Fibroblast of villous mesenchyme (primary cell): ENCODE data around the gene RAD51B. TPM values are rescaled to one million over a fixed set of nuclear protein-coding genes. Genes with fewer than 3 reads are reported as not detected.
"Not testable (repeated sequence)": the region's sequence is repeated elsewhere in the genome, so short reads cannot be mapped to it uniquely, and the experiment has no call there.

Experiments used
- DNase-seq: peaks from one replicate; pipeline ENCODE4 v3.0.0-alpha.2; 2010; ENCODE audit warnings: low read depth
- H3K4me3 ChIP-seq: 2 replicates; pipeline ENCODE4 v1.5.1; 2011; ENCODE audit warnings: low read depth, mild to moderate bottlenecking, low read length
- CTCF ChIP-seq: IDR thresholded peaks from 2 replicates; pipeline ENCODE4 v1.5.1; 2012; ENCODE audit warnings: low read depth, mild to moderate bottlenecking, low read length; ENCODE audit not compliant: insufficient read depth
- total RNA-seq: library from RNA; depleted of rRNA; stranded (reverse); fragments of >200 nt; gene quantifications from 2 replicates; pipeline ENCODE4 v1.2.3, GENCODE V29; 2012

Gene RAD51B
- total RNA-seq, 1 donor = 22.0 TPM

DNA sequence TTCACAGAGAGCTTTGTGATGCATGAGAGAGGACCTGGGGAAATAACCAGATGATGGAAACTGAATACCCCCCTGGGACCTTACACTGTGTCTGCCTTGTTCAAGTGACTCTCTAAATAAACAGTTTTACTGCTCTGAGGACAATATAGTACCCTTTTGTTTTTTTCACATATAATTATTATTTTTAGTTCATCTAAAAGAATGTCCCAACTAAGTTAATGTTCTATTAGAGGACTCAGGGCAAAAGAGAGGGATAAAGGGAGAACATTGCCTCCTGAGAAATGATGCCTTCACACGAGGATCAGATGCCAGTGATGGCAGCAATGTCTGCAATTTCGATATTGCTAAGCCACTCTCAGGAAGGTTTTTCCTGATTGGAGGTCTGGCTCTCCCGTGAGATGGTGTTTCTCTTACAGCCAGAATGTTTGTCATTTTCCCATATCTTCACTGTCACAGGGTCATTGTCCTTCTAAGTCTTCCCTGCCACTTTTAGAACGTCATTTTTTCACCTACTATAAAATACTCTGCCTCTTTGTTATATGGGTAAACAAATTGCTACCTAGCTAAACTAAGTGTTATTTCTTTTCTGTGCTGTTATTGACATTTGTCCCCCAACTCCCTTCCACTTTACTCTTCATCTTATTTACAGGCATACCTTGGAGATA, 201.6 kb downstream of the RAD51B start:
- no peak overlapping the region for H3K4me3 ChIP-seq
- no peak for DNase-seq
- no peak for TF ChIP-seq CTCF

DNA sequence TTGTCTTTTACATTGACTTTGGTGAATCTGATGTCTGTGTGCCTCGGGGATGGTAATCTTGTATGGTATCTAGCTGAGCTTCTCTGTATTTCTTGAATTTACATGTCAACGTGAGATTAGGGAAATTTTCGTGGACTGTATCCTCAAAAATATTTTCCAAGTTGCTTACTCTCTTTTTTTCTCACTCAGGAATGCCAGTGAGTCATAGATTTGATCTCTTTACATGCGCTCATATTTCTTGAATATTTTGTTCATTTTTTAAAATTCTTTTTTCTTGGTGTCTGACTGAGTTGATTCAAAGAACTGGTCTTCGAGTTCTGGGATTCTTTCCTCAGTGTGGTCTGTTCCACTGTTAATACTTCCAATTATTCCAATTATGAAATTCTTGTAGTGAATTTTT, 207.7 kb downstream of the RAD51B start:
- H3K4me3 ChIP-seq = no peak overlapping the region
- no peak for DNase-seq
- no peak for TF ChIP-seq CTCF

- TF ChIP-seq CTCF = no peak
- H3K4me3 ChIP-seq = no peak overlapping the region
- no peak for DNase-seq
These were observed 208.5 kb downstream of the RAD51B start for GRCh38 chr14:68028075-68028474.

DNA sequence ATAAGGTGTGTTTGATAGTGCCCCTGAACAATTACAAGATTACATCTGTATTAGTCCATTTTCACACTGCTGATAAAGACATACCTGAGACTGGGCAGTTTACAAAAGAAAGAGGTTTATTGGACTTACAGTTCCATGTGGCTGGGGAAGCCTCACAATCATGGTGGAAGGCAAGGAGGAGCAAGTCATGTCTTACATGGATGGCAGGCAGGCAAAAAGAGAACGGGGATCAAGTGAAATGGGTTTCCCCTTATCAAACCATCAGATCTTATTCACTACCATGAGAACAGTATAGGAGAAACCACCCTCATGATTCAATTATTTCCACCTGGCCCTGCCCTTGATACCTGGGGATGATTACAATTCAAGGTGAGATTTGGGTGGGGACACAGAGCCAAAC, 211.4 kb downstream of the RAD51B start:
- not testable (repeated sequence) for DNase-seq

GRCh38 chr14:68032154-68032553, 212.6 kb downstream of the RAD51B start:
- no peak for TF ChIP-seq CTCF
- H3K4me3 ChIP-seq = no peak overlapping the region

More for the DNA sequence above, 211.4 kb downstream of the RAD51B start:
- H3K4me3 ChIP-seq = not testable (repeated sequence)

GRCh38 chr14:68033336-68033932, 213.9 kb downstream of the RAD51B start:
- no peak for DNase-seq
- TF ChIP-seq CTCF = no peak
- H3K4me3 ChIP-seq = no peak overlapping the region

More at GRCh38 chr14:68032154-68032553, 212.6 kb downstream of the RAD51B start:
- DNase-seq = no peak

DNA sequence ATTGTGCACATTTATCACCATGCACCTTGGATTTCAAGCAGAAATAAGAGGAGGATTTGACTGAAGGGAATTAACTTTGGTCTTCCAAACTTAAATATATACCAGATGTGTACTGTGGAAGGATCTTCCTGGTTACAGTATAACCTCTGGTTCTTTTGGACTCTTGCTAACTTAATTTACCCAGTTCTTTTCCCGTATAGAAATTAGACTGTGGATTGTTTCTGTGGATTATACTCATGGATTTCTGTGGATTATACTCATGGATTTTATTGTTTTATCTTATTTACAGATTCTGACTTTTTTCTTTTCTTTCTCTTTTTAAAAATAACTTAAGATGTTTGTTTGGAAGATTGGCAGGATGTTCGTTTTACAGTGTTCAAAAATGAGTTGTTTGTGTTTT, 215.3 kb downstream of the RAD51B start:
- no peak overlapping the region for H3K4me3 ChIP-seq
- no peak for TF ChIP-seq CTCF
- DNase-seq = no peak
